NCI-H510A treated with DMSO at 0.1 percent for 48 hours (cell line): Measurements from ENCODE around the gene RDH11.
"Not testable (repeated sequence)": the region's sequence is repeated elsewhere in the genome, so short reads cannot be mapped to it uniquely, and the experiment has no call there.

Experiments used
- DNase-seq: peaks from one replicate; lab custom pipeline; 2025; lab: John Stamatoyannopoulos, UW

The RDH11 gene

GRCh38 chr14:67703997-67704396 lies 8.4 kb upstream of the RDH11 start:
- no peak for DNase-seq

- not testable (repeated sequence) for DNase-seq
Measured at GRCh38 chr14:67701492-67701891, 5.9 kb upstream of the RDH11 start, which contains the start of gene RDH12. TSS of gene RDH12 (plus strand) at chr14:67701886. CDS start at chr14:67722643, 20,757 bp downstream.

- DNase-seq: no peak
Measured at GRCh38 chr14:67698179-67698578, 2.6 kb upstream of the RDH11 start.

GRCh38 chr14:67697006-67697405 lies 1.4 kb upstream of the RDH11 start:
- DNase-seq: no peak

GRCh38 chr14:67694791-67695393 lies 672 bp downstream of the RDH11 start:
- peak; percentile 88 for DNase-seq

GRCh38 chr14:67690011-67690410 lies 5.6 kb downstream of the RDH11 start:
- DNase-seq: no peak

- DNase-seq: no peak
Measured at GRCh38 chr14:67683842-67684241, 11.7 kb downstream of the RDH11 start.

GRCh38 chr14:67680941-67681340 lies 14.6 kb downstream of the RDH11 start:
- DNase-seq: no peak

- DNase-seq: no peak
Measured at GRCh38 chr14:67680121-67680602, 15.4 kb downstream of the RDH11 start.

- DNase-seq: no peak
Measured at GRCh38 chr14:67679006-67679405, 16.6 kb downstream of the RDH11 start.

GRCh38 chr14:67675219-67675582 lies 20.4 kb downstream of the RDH11 start:
- DNase-seq: no peak

GRCh38 chr14:67674480-67675218 lies 20.9 kb downstream of the RDH11 start, which contains the start of gene VTI1B:
TSS of gene VTI1B (minus strand) at chr14:67674632. CDS start at chr14:67674489, 143 bp downstream.
- DNase-seq: peak; percentile 71

- peak; percentile 56 for DNase-seq
Measured at GRCh38 chr14:67674139-67674479, 21.5 kb downstream of the RDH11 start.

- no peak for DNase-seq
Measured at GRCh38 chr14:67673451-67673850, 22.1 kb downstream of the RDH11 start.

- no peak for DNase-seq
Measured at GRCh38 chr14:67668559-67668958, 27.0 kb downstream of the RDH11 start.

- DNase-seq: peak; percentile 44
Measured at GRCh38 chr14:67666750-67667449, 28.7 kb downstream of the RDH11 start.

- DNase-seq: no peak
Measured at GRCh38 chr14:67665868-67666267, 29.7 kb downstream of the RDH11 start.

- DNase-seq: no peak
Measured at GRCh38 chr14:67663633-67664032, 31.9 kb downstream of the RDH11 start.

GRCh38 chr14:67653651-67654280 lies 41.8 kb downstream of the RDH11 start:
- DNase-seq: no peak

- no peak for DNase-seq
Measured at GRCh38 chr14:67652189-67652588, 43.4 kb downstream of the RDH11 start.

GRCh38 chr14:67650694-67651093 lies 44.9 kb downstream of the RDH11 start:
- DNase-seq: no peak

GRCh38 chr14:67650151-67650550 lies 45.4 kb downstream of the RDH11 start:
- no peak for DNase-seq
